ENCODE results near the gene SAC3D1. TPM values are rescaled to one million over a fixed set of nuclear protein-coding genes. Genes with fewer than 3 reads are reported as not detected.

SAC3D1 gene
- total and polyA plus RNA-seq, 2 of the 8 experiments (the other 6 are each of a cell fraction or from before 2014, with no cell fraction given): 19.4 to 25.8 TPM

DNA sequence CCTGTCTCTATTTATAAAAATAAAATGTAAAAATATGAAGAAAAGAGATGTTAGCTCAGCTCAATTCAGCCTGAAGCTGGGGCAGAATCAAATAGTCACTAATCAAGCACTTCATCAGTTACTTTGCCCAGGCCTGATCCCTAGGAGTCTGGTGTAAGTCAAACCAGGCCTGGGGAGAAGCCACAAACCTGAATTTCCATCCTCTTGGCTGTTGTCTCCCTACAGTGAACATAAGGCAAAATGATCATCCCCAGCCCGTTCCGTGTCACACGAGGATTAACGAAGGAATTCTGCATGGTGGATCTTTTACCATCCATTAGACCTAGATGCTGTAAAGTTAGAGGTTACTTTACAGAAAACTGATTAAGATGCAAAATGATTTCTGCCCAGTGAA is 23.8 kb downstream of the SAC3D1 start:
- H3K27me3 ChIP-seq (replicated peaks in 1 of 4; ENCODE audit: control insufficient read depth in 3 of 4, extremely low read depth in 1 of 4, insufficient read depth in 3 of 4, low read length in 3 of 4): no peaks in the 10 kb centered on the region; a peak in 1 of 7 replicates
- no peaks in the 10 kb centered on the region for H3K9me3 ChIP-seq (ENCODE audit: insufficient read depth in 2 of 2, low read depth in 1 of 2, low read length in 1 of 2)
- no peak overlapping the region for H2BK15ac ChIP-seq (ENCODE audit: low read length)
- H3K27ac ChIP-seq (ENCODE audit: low read depth, low read length): no peak overlapping the region
- no peak overlapping the region for H2AFZ ChIP-seq (ENCODE audit: low read length)
- no peak overlapping the region for H4K8ac ChIP-seq (ENCODE audit: extremely low read depth, insufficient read depth, low read length)
- no peak overlapping the region for H3K4ac ChIP-seq (replicated peaks; ENCODE audit: insufficient read length, low read depth, low read length)
- FAIRE-seq (no peak), DNase-seq (ENCODE audit: low read depth in 1 of 2, low spot score in 2 of 2) (no peak)
- H2BK12ac ChIP-seq (ENCODE audit: low read depth, low read length): no peak overlapping the region
- H3K14ac ChIP-seq (ENCODE audit: insufficient read length): no peak overlapping the region
- H3K23me2 ChIP-seq (ENCODE audit: low read depth, low read length): no peaks in the 10 kb centered on the region
- 96% methylated on average over 4 of the region's 4 CpGs; no CpG with 5 or more reads in 1 of the 2 experiments for WGBS, 2 experiments (ENCODE audit: extremely low coverage in 1 of 2, insufficient coverage in 1 of 2, insufficient read length in 1 of 2, insufficient replicate concordance in 2 of 2, low coverage in 1 of 2, low lambda C conversion rate in 2 of 2, missing lambda C conversion rate in 1 of 2)
- no peak overlapping the region for H2BK120ac ChIP-seq (replicated peaks; ENCODE audit: low read depth, low read length)
- no peaks in the 10 kb centered on the region for H3K79me1 ChIP-seq (ENCODE audit: low read depth, low read length)
- CTCF ChIA-PET (ENCODE audit: partially characterized antibody): interaction anchor here (1.1 to 2.2 kb wide), 5 partner anchors 13 to 196 kb away, joined by 3 to 10 read pairs (median 5); partner anchors contain the start of gene ARL2
- no peak overlapping the region for H3K23ac ChIP-seq (ENCODE audit: insufficient read length)
- POLR2A ChIA-PET (ENCODE audit: partially characterized antibody): interaction anchor here (1.2 to 21.6 kb wide), 7 partner anchors 12 to 187 kb away, joined by 3 to 230 read pairs (median 4); partner anchors contain the start of genes EHD1, TM7SF2, VPS51 and ZNHIT2
- no peak overlapping the region for H4K91ac ChIP-seq (replicated peaks; ENCODE audit: insufficient read length, low read length)
- no peaks in the 10 kb centered on the region for H3K36me3 ChIP-seq (ENCODE audit: control insufficient read depth in 2 of 4, insufficient read depth in 4 of 4, low read length in 3 of 4)
- no peak overlapping the region for H3K56ac ChIP-seq (replicated peaks; ENCODE audit: insufficient read length, low read depth, low read length)
- no peaks in the 10 kb centered on the region for H3K79me2 ChIP-seq (ENCODE audit: control insufficient read depth in 1 of 2, insufficient read depth in 2 of 2, low read length in 2 of 2)
- H3K9ac ChIP-seq (replicated peaks in 1 of 4; ENCODE audit: extremely low read depth in 1 of 4, low read depth in 3 of 4, low read length in 3 of 4): no peak overlapping the region
- no peak overlapping the region for H3K18ac ChIP-seq (ENCODE audit: extremely low read depth, low read length)
- H3K4me3 ChIP-seq (ENCODE audit: extremely low read depth in 1 of 4, insufficient read depth in 2 of 4, low read depth in 3 of 4, low read length in 4 of 4): no peak overlapping the region
- H2BK5ac ChIP-seq (ENCODE audit: low read depth, low read length): no peak overlapping the region
- no peaks in the 10 kb centered on the region for H4K20me1 ChIP-seq (replicated peaks in 1 of 2; ENCODE audit: control insufficient read depth in 1 of 2, insufficient read depth in 2 of 2, low read length in 2 of 2)
- no peak overlapping the region for H4K5ac ChIP-seq (ENCODE audit: insufficient read length, low read depth, low read length)
- H2AK5ac ChIP-seq (ENCODE audit: low read depth, low read length): no peak overlapping the region
- H3K4me1 ChIP-seq (replicated peaks in 1 of 4; ENCODE audit: control insufficient read depth in 3 of 4, insufficient read depth in 4 of 4, low read length in 3 of 4): peaks cover 5 to 23% (median 17%) of the 10 kb centered on the region in 4 experiments
- H2BK20ac ChIP-seq (ENCODE audit: low read length): no peak overlapping the region
- no peak overlapping the region for H3K4me2 ChIP-seq (ENCODE audit: insufficient read depth in 1 of 2, low read depth in 2 of 2, low read length in 2 of 2)
- TF ChIP-seq TAF1 (IDR thresholded peaks at IDR 0.05; ENCODE audit: low read depth, low read length): no peak
- TF ChIP-seq BACH1 (IDR thresholded peaks at IDR 0.05; ENCODE audit: low read length): no peak
- TF ChIP-seq BRCA1 (IDR thresholded peaks at IDR 0.05; ENCODE audit: low read depth, low read length): no peak
- no peak for TF ChIP-seq RXRA (IDR thresholded peaks at IDR 0.05; ENCODE audit: insufficient read depth, low read depth, low read length)
- TF ChIP-seq, protein P1, sequence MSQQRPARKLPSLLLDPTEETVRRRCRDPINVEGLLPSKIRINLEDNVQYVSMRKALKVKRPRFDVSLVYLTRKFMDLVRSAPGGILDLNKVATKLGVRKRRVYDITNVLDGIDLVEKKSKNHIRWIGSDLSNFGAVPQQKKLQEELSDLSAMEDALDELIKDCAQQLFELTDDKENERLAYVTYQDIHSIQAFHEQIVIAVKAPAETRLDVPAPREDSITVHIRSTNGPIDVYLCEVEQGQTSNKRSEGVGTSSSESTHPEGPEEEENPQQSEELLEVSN (IDR thresholded peaks at IDR 0.05): no peak
- no peak for TF ChIP-seq TCF12 (IDR thresholded peaks at IDR 0.05; ENCODE audit: low read depth, low read length)
- TF ChIP-seq KDM1A (IDR thresholded peaks at IDR 0.05; ENCODE audit: borderline replicate concordance, low read length): no peak
- TF ChIP-seq HDAC2 (IDR thresholded peaks at IDR 0.05; ENCODE audit: borderline replicate concordance in 1 of 2, low read depth in 2 of 2, low read length in 2 of 2): no peak
- no peak for TF ChIP-seq JUN (IDR thresholded peaks at IDR 0.05; ENCODE audit: low read depth, low read length)
- TF ChIP-seq, protein P2, sequence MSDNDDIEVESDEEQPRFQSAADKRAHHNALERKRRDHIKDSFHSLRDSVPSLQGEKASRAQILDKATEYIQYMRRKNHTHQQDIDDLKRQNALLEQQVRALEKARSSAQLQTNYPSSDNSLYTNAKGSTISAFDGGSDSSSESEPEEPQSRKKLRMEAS (IDR thresholded peaks at IDR 0.05): no peak
- TF ChIP-seq EP300 (IDR thresholded peaks at IDR 0.05; ENCODE audit: borderline replicate concordance in 1 of 2, low read depth in 2 of 2, low read length in 2 of 2): no peak
- no peak for TF ChIP-seq SIN3A (conservative IDR thresholded peaks at IDR 0.05 in 1 of 2, IDR thresholded peaks at IDR 0.05 in 1 of 2; ENCODE audit: low read depth in 1 of 2, low read length in 2 of 2)
